ENCODE data around the gene CDH4.
"Not testable (repeated sequence)": the region's sequence is repeated elsewhere in the genome, so short reads cannot be mapped to it uniquely, and the experiment has no call there.

The CDH4 gene

DNA sequence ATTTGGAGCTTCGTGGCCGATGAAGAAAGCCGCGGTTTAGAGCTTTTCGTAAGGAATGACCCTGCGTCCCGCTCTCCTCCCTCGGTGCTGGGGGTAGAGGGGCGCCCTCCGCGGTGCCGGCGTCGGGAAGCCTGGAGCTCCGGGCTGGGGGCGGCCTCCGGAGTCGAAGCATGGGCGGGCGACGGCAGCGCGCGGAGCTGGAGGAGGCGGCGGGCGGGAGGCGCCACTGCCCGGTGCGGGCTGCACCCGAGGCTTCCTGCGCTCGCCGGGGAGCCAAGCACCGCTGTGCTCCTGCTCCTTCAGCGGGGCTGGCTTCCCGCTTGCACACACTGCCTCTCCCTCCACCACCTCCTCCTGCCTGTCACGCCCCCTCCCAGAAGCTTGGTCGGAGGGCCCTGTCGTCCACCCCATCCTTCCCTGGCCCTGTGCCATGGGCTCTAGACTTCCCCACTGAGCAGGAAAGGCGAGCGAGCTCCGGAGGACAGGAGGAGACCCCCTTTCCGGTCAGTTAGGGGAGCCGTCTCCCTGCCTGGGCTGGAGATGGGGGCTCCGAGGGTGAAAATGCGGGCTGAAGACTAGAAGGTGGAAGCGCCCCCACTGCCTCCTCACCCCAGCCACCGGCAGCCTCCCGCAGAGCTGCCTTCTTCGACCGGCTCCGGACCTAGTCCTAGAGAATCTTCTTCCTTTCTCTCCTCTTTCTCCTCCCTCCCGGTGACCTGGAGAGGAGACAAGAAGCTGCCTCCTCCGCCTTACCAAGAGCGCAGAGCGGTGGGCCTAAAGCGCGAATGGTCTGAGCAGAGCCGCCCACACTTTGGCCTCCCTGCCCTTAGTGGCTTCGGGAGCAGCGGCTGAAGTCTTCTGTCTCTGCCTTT, 1.8 kb downstream of the CDH4 start:
- no peak for DNase-seq (ENCODE audit: low read depth, low spot score)

GRCh38 chr20:61254881-61255626, 3.0 kb downstream of the CDH4 start:
- DNase-seq (ENCODE audit: low read depth, low spot score) = no peak

DNA sequence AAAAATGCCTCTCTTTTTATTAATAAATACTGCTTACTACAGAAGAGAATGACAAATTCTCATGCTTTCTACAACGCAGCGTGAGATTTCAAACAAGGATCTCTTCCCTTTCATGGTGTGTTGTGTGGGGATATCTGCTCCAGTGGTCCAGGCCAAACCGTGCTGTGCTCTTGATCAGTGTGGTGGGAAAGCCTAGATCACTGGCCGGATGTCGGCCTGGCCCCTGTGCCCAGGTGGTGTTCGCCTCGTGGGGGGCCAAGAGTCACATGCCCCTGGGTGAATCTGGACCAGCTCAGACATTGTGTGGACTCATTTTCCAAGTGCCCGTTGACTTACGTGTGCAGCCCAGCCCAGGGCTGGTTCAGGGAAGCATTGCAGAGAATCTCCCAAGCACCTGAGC, 4.3 kb downstream of the CDH4 start:
- no peak for DNase-seq (ENCODE audit: low read depth, low spot score)

DNA sequence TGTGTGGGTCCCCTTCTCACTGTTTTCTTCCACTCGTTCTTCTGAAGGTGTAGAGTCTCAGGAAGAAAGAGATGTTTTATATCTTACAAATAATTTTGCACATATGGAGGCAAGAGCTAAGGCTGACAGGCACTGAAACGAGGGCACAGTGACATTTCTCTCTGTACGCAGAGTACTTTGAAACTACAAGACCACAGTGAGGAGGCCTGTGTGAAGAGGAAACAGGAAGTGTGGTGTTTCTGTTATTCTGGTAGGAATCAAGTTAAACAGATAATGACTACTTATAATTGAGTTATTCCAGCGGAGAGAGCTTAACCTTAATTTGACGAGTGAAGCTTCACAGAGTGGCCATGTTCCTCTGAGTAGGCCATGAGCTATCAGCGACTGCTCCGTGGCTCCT, 4.8 kb downstream of the CDH4 start:
- DNase-seq (ENCODE audit: low read depth, low spot score) = no peak

- no peak for DNase-seq (ENCODE audit: low read depth, low spot score)
Observed at GRCh38 chr20:61257611-61258010, 5.5 kb downstream of the CDH4 start.

- DNase-seq (ENCODE audit: low read depth, low spot score) = no peak
Observed at GRCh38 chr20:61259741-61260140, 7.7 kb downstream of the CDH4 start.

DNA sequence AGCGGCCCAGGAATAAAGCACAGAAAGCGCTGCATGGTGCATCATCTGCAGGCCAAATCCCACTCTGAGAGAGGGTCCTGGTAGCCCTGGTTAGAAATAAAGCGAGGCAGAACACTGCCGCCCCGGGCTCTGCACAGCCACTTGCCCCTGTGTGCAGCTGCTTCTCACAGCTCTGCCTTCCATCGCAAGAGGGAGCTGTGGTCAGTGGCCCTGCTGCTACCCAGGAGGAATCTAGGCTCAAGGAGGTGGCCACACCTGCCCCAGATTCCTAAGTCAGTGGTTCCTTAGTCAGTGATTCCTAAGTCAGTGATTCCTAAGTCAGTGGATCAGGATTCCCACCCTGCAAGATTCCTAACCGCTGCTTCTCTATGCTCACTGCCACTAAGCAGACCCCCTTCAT, 8.8 kb downstream of the CDH4 start:
- DNase-seq (ENCODE audit: low read depth, low spot score) = no peak

DNA sequence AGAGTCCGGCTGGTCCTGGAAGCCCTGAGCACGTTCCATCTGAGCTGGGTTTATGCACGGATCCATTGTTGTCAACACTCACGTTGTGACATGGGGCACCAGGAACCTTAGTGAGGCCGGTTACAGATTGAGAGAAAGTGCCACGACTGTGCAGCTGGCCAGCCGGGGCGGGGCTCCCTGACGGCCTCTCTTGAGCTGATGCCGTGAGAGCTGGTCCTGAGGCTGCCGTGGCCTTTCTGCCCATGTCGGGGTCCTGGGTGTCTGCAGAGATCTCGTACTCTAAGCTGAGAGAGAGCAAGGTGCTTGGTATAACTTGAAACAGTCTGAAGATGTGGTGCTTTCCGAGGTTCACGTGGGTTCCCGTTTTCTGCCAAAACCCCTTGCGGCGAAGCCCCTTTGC, 10.0 kb downstream of the CDH4 start:
- DNase-seq (ENCODE audit: low read depth, low spot score) = no peak

- DNase-seq (ENCODE audit: low read depth, low spot score) = no peak
Observed at GRCh38 chr20:61262514-61262913, 10.5 kb downstream of the CDH4 start.

GRCh38 chr20:61263084-61263695, 11.1 kb downstream of the CDH4 start:
- no peak for DNase-seq (ENCODE audit: low read depth, low spot score)

GRCh38 chr20:61263938-61264337, 11.9 kb downstream of the CDH4 start:
- DNase-seq (ENCODE audit: low read depth, low spot score) = no peak

DNA sequence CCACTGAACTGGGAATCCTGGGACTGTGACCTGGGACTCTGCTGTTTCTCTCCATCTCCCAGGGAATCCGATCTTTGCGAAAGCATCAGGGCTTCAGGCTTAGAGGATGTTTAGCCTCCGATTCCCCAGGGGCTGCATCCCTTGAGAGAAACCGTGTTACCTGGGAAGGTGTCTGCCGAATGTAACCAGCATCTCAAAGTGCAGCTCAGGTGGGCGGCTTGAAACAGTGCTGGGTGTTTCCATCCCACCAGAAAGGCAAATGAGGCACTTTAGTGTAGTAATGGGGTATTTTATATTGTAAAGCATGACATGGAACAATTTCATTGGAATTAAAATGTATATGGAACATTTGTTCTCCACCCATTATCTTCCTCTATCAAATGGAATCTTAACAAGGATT, 15.2 kb downstream of the CDH4 start:
- no peak for DNase-seq (ENCODE audit: low read depth, low spot score)

DNA sequence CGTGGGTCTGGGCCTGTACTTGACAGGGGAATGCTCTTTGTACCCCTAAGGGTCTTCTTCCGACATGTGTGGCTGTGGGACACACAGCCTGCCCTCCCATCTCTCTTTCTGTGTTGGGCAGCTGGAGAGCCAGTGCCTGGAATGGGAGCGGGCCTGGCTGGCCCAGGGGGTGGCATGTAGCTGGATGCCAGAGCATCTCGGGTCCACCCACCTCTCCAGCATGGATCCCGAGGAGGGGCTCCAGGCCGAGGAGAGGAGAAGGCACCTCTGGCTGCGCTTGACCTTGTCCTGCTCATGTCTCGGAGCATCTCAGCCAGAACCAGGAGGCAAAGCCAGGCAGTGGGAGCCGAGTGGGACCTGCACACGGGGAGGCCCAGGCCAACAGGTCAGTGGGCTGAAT, 16.0 kb downstream of the CDH4 start:
- no peak for DNase-seq (ENCODE audit: low read depth, low spot score)

GRCh38 chr20:61271312-61272231, 19.5 kb downstream of the CDH4 start:
- no peak for DNase-seq (ENCODE audit: low read depth, low spot score)

GRCh38 chr20:61273024-61273423, 21.0 kb downstream of the CDH4 start:
- DNase-seq (ENCODE audit: low read depth, low spot score) = not testable (repeated sequence)

DNA sequence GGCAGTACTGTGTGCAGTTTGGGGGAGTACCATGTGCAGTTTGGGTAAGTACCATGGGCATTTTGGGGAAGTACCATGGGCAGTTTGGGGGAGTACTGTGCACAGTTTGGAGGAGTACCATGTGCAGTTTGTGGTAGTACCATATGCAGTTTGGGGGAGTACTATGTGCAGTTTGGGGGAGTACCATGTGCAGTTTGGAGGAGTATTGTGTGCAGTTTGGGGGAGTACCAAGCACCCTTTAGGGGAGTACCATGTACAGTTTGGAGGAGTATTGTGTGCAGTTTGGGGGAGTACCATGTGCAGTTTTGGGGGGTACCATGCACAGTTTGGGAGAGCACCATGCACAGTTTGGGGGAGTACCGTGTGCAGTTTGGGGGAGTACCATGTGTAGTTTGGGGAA, 21.6 kb downstream of the CDH4 start:
- not testable (repeated sequence) for DNase-seq (ENCODE audit: low read depth, low spot score)

DNA sequence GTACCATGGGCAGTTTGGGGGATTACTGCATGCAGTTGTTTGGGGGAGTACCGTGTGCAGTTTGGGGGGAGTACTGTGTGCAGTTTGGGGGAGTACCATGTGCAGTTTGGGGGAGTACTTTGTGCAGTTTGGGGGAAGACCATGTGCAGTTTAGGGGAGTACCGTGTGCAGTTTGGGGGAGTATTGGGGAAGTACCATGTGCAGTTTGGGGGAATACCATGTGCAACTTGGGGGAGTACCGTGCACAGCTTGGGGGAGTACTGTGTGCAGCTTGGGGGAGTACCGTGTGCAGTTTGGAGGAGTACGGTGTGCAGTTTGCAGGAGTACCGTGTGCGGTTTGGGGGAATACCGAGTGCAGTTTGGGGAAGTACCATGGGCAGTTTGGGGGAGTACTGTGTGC, 22.3 kb downstream of the CDH4 start:
- no peak for DNase-seq (ENCODE audit: low read depth, low spot score)

GRCh38 chr20:61278296-61278695, 26.2 kb downstream of the CDH4 start:
- no peak for DNase-seq (ENCODE audit: low read depth, low spot score)

- no peak for DNase-seq (ENCODE audit: low read depth, low spot score)
Observed at GRCh38 chr20:61279621-61280150, 27.6 kb downstream of the CDH4 start.

GRCh38 chr20:61280217-61280980, 28.3 kb downstream of the CDH4 start:
- no peak for DNase-seq (ENCODE audit: low read depth, low spot score)
